ENCODE results near the gene KRTAP1-5. TPM values are rescaled to one million over a fixed set of nuclear protein-coding genes. Genes with fewer than 3 reads are reported as not detected.
"Not testable (repeated sequence)": the region's sequence is repeated elsewhere in the genome, so short reads cannot be mapped to it uniquely, and the experiment has no call there.

KRTAP1-5 gene
- total RNA-seq, 4 donors from 2014 or later, result not detected

- no peak overlapping the region for H3K4me3 ChIP-seq
- TF ChIP-seq POLR2A (IDR thresholded peaks at IDR 0.05) (no peak), CTCF (IDR thresholded peaks at IDR 0.05) (no peak)
These were observed 40.3 kb upstream of the KRTAP1-5 start for GRCh38 chr17:41067281-41067680.

DNA sequence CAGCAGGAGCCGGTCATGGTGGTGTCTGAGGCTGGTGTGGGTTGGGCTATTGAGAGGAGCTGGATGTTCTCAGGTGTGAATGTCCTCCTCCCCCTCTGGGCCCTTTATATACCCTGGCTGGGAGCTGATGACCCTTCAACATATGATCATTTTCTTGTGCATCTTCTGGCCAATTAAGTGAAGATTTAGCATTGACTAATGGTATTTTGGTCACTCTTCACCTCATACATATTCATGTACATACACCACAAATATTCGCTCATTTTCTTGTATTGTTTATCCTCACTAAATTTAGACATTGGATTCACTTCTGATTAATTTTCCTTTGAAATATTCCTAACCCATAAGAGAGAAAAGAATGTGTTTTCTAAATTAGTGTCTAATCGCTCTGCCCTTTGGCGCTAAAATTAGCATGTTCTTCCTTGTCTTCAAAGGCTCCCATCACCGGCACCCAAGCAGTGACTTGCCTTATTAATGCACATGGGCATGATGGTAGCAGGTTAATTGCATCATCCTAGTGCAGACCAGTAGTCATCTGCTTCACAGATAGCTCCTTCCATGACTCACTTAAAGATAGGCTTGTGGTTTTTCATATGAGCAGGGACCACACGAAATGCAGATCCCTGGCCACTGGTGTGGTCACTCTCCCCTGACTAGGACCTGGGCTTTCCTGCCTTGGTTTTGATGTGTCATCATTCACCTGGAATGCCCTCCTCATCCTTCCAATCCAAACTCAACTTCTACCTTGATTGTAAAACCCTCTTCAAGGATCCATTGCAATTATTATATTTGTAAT, 39.0 kb upstream of the KRTAP1-5 start, which contains the start of gene KRTAP2-4:
TSS of gene KRTAP2-4 (minus strand) at position 51 of the 796 bp plus-strand sequence. CDS start at position 17, 34 bp downstream.
- H3K36me3 ChIP-seq, result no peaks in the 10 kb centered on the region
- H3K9me3 ChIP-seq, result no peaks in the 10 kb centered on the region
- H3K4me3 ChIP-seq, result no peak within 1 kb of the TSS
- H3K4me1 ChIP-seq, result no peaks in the 10 kb centered on the region
- DNase-seq, result no peak
- H3K27me3 ChIP-seq, result no peaks in the 10 kb centered on the region
- no peak for TF ChIP-seq POLR2A (IDR thresholded peaks at IDR 0.05)
- no peak for TF ChIP-seq CTCF (IDR thresholded peaks at IDR 0.05)
- H3K27ac ChIP-seq, result no peak within 1 kb of the TSS

More at GRCh38 chr17:41067281-41067680, 40.3 kb upstream of the KRTAP1-5 start:
- no peaks in the 10 kb centered on the region for H3K36me3 ChIP-seq
- H3K4me1 ChIP-seq, result no peaks in the 10 kb centered on the region
- DNase-seq, result no peak
- H3K27me3 ChIP-seq, result no peaks in the 10 kb centered on the region
- no peaks in the 10 kb centered on the region for H3K9me3 ChIP-seq
- H3K27ac ChIP-seq, result no peak overlapping the region

GRCh38 chr17:41065016-41065689, 38.1 kb upstream of the KRTAP1-5 start:
- H3K4me3 ChIP-seq, H3K4me1 ChIP-seq, H3K36me3 ChIP-seq, DNase-seq, H3K9me3 ChIP-seq, H3K27ac ChIP-seq, H3K27me3 ChIP-seq: not testable (repeated sequence)

DNA sequence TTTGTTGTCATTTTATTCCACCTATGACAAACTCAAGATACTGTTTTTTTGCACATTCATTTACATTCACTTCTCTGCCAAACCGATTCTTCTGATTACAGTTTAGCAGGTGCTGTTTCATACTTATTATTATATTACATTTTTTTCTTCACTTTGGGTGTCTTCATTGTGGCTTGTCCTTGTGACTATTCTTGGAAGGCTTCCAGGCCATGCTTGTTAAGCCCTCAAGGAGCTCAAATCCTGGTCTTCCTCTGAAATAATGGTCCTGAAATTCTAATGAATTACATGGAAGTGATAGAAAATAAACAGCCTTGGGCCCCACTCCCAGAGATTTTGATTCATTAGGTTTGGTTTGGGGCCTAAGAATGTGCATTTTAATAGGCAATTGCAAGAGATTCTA, 37.3 kb upstream of the KRTAP1-5 start:
- Histone ChIP-seq H3K4me1 (no peaks in the 10 kb centered on the region), H3K27ac (no peak overlapping the region), H3K36me3 (no peaks in the 10 kb centered on the region), H3K9me3 (no peaks in the 10 kb centered on the region), H3K27me3 (no peaks in the 10 kb centered on the region), H3K4me3 (no peak overlapping the region)
- TF ChIP-seq CTCF (IDR thresholded peaks at IDR 0.05) (no peak), POLR2A (IDR thresholded peaks at IDR 0.05) (no peak)
- DNase-seq, result no peak

- H3K36me3 ChIP-seq, result no peaks in the 10 kb centered on the region
- no peak for DNase-seq
- H3K4me1 ChIP-seq, result no peaks in the 10 kb centered on the region
- H3K9me3 ChIP-seq, result no peaks in the 10 kb centered on the region
- H3K27me3 ChIP-seq, result no peaks in the 10 kb centered on the region
- no peak overlapping the region for H3K4me3 ChIP-seq
- H3K27ac ChIP-seq, result no peak overlapping the region
- no peak for TF ChIP-seq CTCF (IDR thresholded peaks at IDR 0.05)
- TF ChIP-seq POLR2A (IDR thresholded peaks at IDR 0.05), result no peak
These were observed 36.4 kb upstream of the KRTAP1-5 start for GRCh38 chr17:41063449-41063848.

- no peak for TF ChIP-seq CTCF (IDR thresholded peaks at IDR 0.05)
- TF ChIP-seq POLR2A (IDR thresholded peaks at IDR 0.05), result no peak
- Histone ChIP-seq H3K36me3 (no peaks in the 10 kb centered on the region), H3K4me3 (no peak overlapping the region), H3K4me1 (no peaks in the 10 kb centered on the region), H3K27me3 (no peaks in the 10 kb centered on the region), H3K9me3 (no peaks in the 10 kb centered on the region), H3K27ac (no peak overlapping the region)
- DNase-seq, result no peak
These were observed 35.0 kb upstream of the KRTAP1-5 start for GRCh38 chr17:41061964-41062363.

All from Peyer's patch (tissue), 4 donors.